HCT116 (cell line): ENCODE results near the gene CDK2AP2. TPM values are rescaled to one million over a fixed set of nuclear protein-coding genes. Genes with fewer than 3 reads are reported as not detected.
A peak's percentile ranks its signal among the peaks of the same experiment; 100 is the strongest.

ENCODE experiments used
- ATAC-seq: fragments of 200-7000 bp; cut with Tn5 transposase; 2 replicates; pipeline ENCODE4 v1.9.1; 2020; ENCODE audit warnings: mild to moderate bottlenecking, moderate library complexity
- BruUV-seq: library from RNA; stranded (reverse); fragments of 400-500 nt; replicated peaks from 2 replicates; lab custom pipeline; 2021; lab: Mats Ljungman, UMichigan
- CTCF ChIA-PET: fragments of 300-600 bp; sonication (Branson Sonifier 250); formaldehyde crosslinking; loops from one replicate; lab custom pipeline; 2021; ENCODE audit warnings: antibody characterized with exemption; lab: Charles Lee
- POLR2A ChIA-PET: fragments of 300-600, 350-600 bp; sonication (Branson Sonifier 250); formaldehyde crosslinking; loops from one replicate; lab custom pipeline; 2021; ENCODE audit warnings: antibody characterized with exemption; lab: Charles Lee
- RAD21 ChIA-PET, 2 experiments: fragments of 300-600 bp; sonication (Branson Sonifier 250); formaldehyde crosslinking; loops; one replicate each; lab custom pipeline; 2023; ENCODE audit warnings: low total read pairs in 2 of 2; ENCODE audit not compliant: uncharacterized antibody in 2 of 2, unreplicated experiment in 2 of 2, low non-redundant PET in 1 of 2; lab: Charles Lee
- DNase-seq: peaks from one replicate; pipeline ENCODE4 v3.0.0-alpha.2; 2010; ENCODE audit warnings: low read depth, low spot score
- H2AFZ ChIP-seq: fragments of 200-600 bp; shearing (Covaris generic), sonication (generic); 2 replicates; pipeline ENCODE4 v1.6.1; 2017; ENCODE audit warnings: low read depth, mixed run types, mixed read lengths, antibody characterized with exemption, low read length; ENCODE audit not compliant: poor library complexity, severe bottlenecking
- H3K27ac ChIP-seq: 2 replicates; pipeline ENCODE4 v1.5.1; 2012; ENCODE audit warnings: low read depth, low read length
- H3K27me3 ChIP-seq: fragments of 200-600 bp; sonication (generic); 2 replicates; pipeline ENCODE4 v1.6.1; 2016; ENCODE audit warnings: mixed run types, low read length, mixed read lengths; ENCODE audit not compliant: insufficient read depth
- H3K36me3 ChIP-seq, 2 experiments: fragments of 200-500 bp in 1 of 2; fragments of 200-600 bp in 1 of 2; sonication (Bioruptor generic) in 1 of 2; sonication (generic) in 1 of 2; 2 replicates each; pipeline versions ENCODE4 v1.5.1 to v1.6.1; 2014 to 2016; ENCODE audit warnings: low read length in 2 of 2, inconsistent platforms in 1 of 2, mixed read lengths in 1 of 2, mixed run types in 1 of 2; ENCODE audit not compliant: insufficient read depth in 2 of 2, control insufficient read depth in 1 of 2
- H3K4me1 ChIP-seq, 2 experiments: fragments of 200-600 bp in 1 of 2; sonication (generic) in 1 of 2; 2 replicates each; pipeline versions ENCODE4 v1.5.1 to v1.6.1; 2012 to 2017; ENCODE audit warnings: low read length in 2 of 2, inconsistent platforms in 1 of 2, mild to moderate bottlenecking in 1 of 2, mixed read lengths in 1 of 2, mixed run types in 1 of 2, moderate library complexity in 1 of 2; ENCODE audit not compliant: insufficient read depth in 2 of 2, control insufficient read depth in 1 of 2
- H3K4me2 ChIP-seq: fragments of 200-600 bp; sonication (generic); 2 replicates; pipeline ENCODE4 v1.6.1; 2017; ENCODE audit warnings: mixed run types, low read length, mixed read lengths
- H3K4me3 ChIP-seq, 2 experiments: fragments of 200-600 bp in 1 of 2; sonication (generic) in 1 of 2; replicated peaks in 1 of 2; 2 replicates each; pipeline ENCODE4 v1.5.1; 2011 to 2016; ENCODE audit warnings: low read length in 2 of 2, control low read depth in 1 of 2, low read depth in 1 of 2, mild to moderate bottlenecking in 1 of 2, mixed read lengths in 1 of 2, mixed run types in 1 of 2
- H3K79me2 ChIP-seq: fragments of 200-600 bp; sonication (generic); 2 replicates; pipeline ENCODE4 v1.6.1; 2017; ENCODE audit warnings: mild to moderate bottlenecking, mixed run types, low read length, moderate library complexity, mixed read lengths; ENCODE audit not compliant: insufficient read depth
- H3K9ac ChIP-seq: fragments of 200-600 bp; sonication (generic); 2 replicates; pipeline ENCODE4 v1.6.1; 2016; ENCODE audit warnings: low read length, mixed read lengths
- H3K9me2 ChIP-seq: fragments of 200-600 bp; sonication (generic), shearing (Covaris generic); 2 replicates; pipeline ENCODE4 v1.6.1; 2017; ENCODE audit warnings: mixed run types, mild to moderate bottlenecking, moderate library complexity; ENCODE audit not compliant: insufficient read depth
- H3K9me3 ChIP-seq, 2 experiments: fragments of 200-500 bp in 1 of 2; fragments of 200-600 bp in 1 of 2; sonication (Bioruptor generic) in 1 of 2; sonication (generic) in 1 of 2; 2 replicates each; pipeline ENCODE4 v1.6.1; 2014 to 2017; ENCODE audit warnings: low read length in 2 of 2, mixed read lengths in 2 of 2, inconsistent platforms in 1 of 2, low read depth in 1 of 2, mild to moderate bottlenecking in 1 of 2, mixed run types in 1 of 2, moderate library complexity in 1 of 2; ENCODE audit not compliant: control insufficient read depth in 1 of 2, insufficient read depth in 1 of 2
- H4K20me1 ChIP-seq: fragments of 200-600 bp; sonication (generic), shearing (Covaris generic); 2 replicates; pipeline ENCODE4 v1.6.1; 2017; ENCODE audit warnings: mixed run types, mild to moderate bottlenecking, moderate library complexity; ENCODE audit not compliant: insufficient read depth
- CEBPB ChIP-seq: IDR thresholded peaks from 2 replicates; pipeline ENCODE4 v1.6.1; 2012; ENCODE audit warnings: low read depth
- EGR1 ChIP-seq: IDR thresholded peaks from 2 replicates; pipeline ENCODE4 v1.6.1; 2012; ENCODE audit warnings: low read depth
- ELF1 ChIP-seq: IDR thresholded peaks from 2 replicates; pipeline ENCODE4 v1.6.1; 2012; ENCODE audit warnings: low read depth, borderline replicate concordance
- EZH2phosphoT487 ChIP-seq: fragments of 200-600 bp; IDR thresholded peaks from 2 replicates; pipeline ENCODE4 v1.6.1; 2018; ENCODE audit warnings: antibody characterized with exemption, borderline replicate concordance
- JUND ChIP-seq: IDR thresholded peaks from 2 replicates; pipeline ENCODE4 v1.6.1; 2012
- MAX ChIP-seq: IDR thresholded peaks from 2 replicates; pipeline ENCODE4 v1.6.1; 2012
- POLR2A ChIP-seq: IDR thresholded peaks from 2 replicates; pipeline ENCODE4 v1.7.0; 2011; ENCODE audit warnings: borderline replicate concordance; ENCODE audit not compliant: insufficient read depth, insufficient read length; ENCODE audit errors: extremely low read depth
- POLR2AphosphoS5 ChIP-seq: IDR thresholded peaks from 2 replicates; pipeline ENCODE4 v1.6.1; 2011; ENCODE audit warnings: mild to moderate bottlenecking, low read depth, low read length, moderate library complexity
- RAD21 ChIP-seq: IDR thresholded peaks from 2 replicates; pipeline ENCODE4 v1.6.1; 2012; ENCODE audit warnings: low read depth, mild to moderate bottlenecking
- SP1 ChIP-seq: IDR thresholded peaks from 2 replicates; pipeline ENCODE4 v1.6.1; 2012; ENCODE audit warnings: low read depth
- TCF7L2 ChIP-seq: IDR thresholded peaks from 2 replicates; pipeline ENCODE4 v1.7.0; 2011; ENCODE audit warnings: borderline replicate concordance, inconsistent platforms; ENCODE audit not compliant: insufficient read depth, insufficient read length; ENCODE audit errors: extremely low read depth
- YY1 ChIP-seq: IDR thresholded peaks from 2 replicates; pipeline ENCODE4 v1.6.1; 2011; ENCODE audit warnings: low read length, low read depth, moderate library complexity, mild to moderate bottlenecking; ENCODE audit not compliant: insufficient replicate concordance; ENCODE audit errors: extremely low read depth
- ZNF274 ChIP-seq: fragments of 200-500 bp; sonication (Bioruptor generic); IDR thresholded peaks from 2 replicates; pipeline ENCODE4 v1.6.1; 2014; ENCODE audit warnings: mild to moderate bottlenecking, low read depth, low read length, inconsistent platforms
- intact Hi-C: fragments of 100-400 bp; cut with micrococcal nuclease; formaldehyde crosslinking; loops from 2 replicates; pipeline ENCODE4 v1.10.0; 2022
- total RNA-seq: library from RNA; stranded (reverse); gene quantifications from one replicate; pipeline ENCODE4 v1.2.1, GENCODE V29; 2021; ENCODE audit not compliant: unreplicated experiment

CDK2AP2 gene
- total RNA-seq, 1 experiment from 2014 or later, result 53.6 TPM

- Histone ChIP-seq H2AFZ (no peak overlapping the region), H3K27me3 (no peaks in the 10 kb centered on the region), H3K4me1 (peaks cover 31 to 43% of the 10 kb centered on the region in 2 experiments), H3K9me2 (no peaks in the 10 kb centered on the region), H3K4me2 (peak overlapping the region; percentile 88), H4K20me1 (no peaks in the 10 kb centered on the region), H3K4me3 (peak overlapping the region; percentile 91 to 98), H3K79me2 (peaks cover 29% of the 10 kb centered on the region), H3K27ac (peak overlapping the region; percentile 93), H3K9me3 (no peaks in the 10 kb centered on the region), H3K36me3 (peaks cover 8 to 10% of the 10 kb centered on the region in 2 experiments; a peak in 3 of 4 replicates), H3K9ac (peak overlapping the region; percentile 95)
- ChIA-PET RAD21 (interaction anchor here in 1 of 2 experiments (0.6 kb wide), 1 partner anchor 79 kb away, joined by 4 read pairs; the partner anchor contains the start of gene GSTP1), POLR2A (no interaction called here), CTCF (interaction anchor here (2.4 kb wide), 1 partner anchor 103 kb away, joined by 11 read pairs; the partner anchor contains the start of gene PPP1CA)
- no peak for DNase-seq
- no peak for ATAC-seq
- TF ChIP-seq MAX, result no peak
- no peak for TF ChIP-seq EGR1
- TF ChIP-seq TCF7L2, result no peak
- TF ChIP-seq JUND, result no peak
- intact Hi-C loops, result no loop called here
- BruUV-seq, result no TSS peak
Observed at GRCh38 chr11:67504005-67504949, 3.7 kb downstream of the CDK2AP2 start.

- ATAC-seq (no peak), DNase-seq (no peak)
- peaks cover 8 to 10% of the 10 kb centered on the region in 2 experiments; a peak in 3 of 4 replicates for H3K36me3 ChIP-seq
- peak overlapping the region; percentile 95 for H3K9ac ChIP-seq
- H3K4me3 ChIP-seq, result peak overlapping the region; percentile 91 to 98
- RAD21 ChIA-PET, result no interaction called here
- no peak for TF ChIP-seq EZH2phosphoT487
- TF ChIP-seq POLR2AphosphoS5, result no peak
- no peak for TF ChIP-seq ZNF274
- no peak for TF ChIP-seq SP1
- TF ChIP-seq RAD21, result no peak
- no peak for TF ChIP-seq ELF1
- no peak for TF ChIP-seq YY1
- no peak for TF ChIP-seq CEBPB
- no peak for TF ChIP-seq POLR2A
- CTCF ChIA-PET, result no interaction called here
- H3K4me1 ChIP-seq, result peaks cover 28 to 35% of the 10 kb centered on the region in 2 experiments
- H2AFZ ChIP-seq, result no peak overlapping the region
- intact Hi-C loops, result no loop called here
- H3K9me3 ChIP-seq, result no peaks in the 10 kb centered on the region
- peak overlapping the region; percentile 93 for H3K27ac ChIP-seq
- no peaks in the 10 kb centered on the region for H4K20me1 ChIP-seq
- POLR2A ChIA-PET, result no interaction called here
- H3K4me2 ChIP-seq, result peak overlapping the region; percentile 88
- no TSS peak for BruUV-seq
- peaks cover 29% of the 10 kb centered on the region for H3K79me2 ChIP-seq
- H3K9me2 ChIP-seq, result no peaks in the 10 kb centered on the region
- H3K27me3 ChIP-seq, result no peaks in the 10 kb centered on the region
Observed at GRCh38 chr11:67503119-67504004, 4.6 kb downstream of the CDK2AP2 start.
